CD4-positive, alpha-beta T cell treated with Interleukin-1 beta for 1 hour (primary cell): ENCODE results near the gene GRIN2A.

Experiments used
- DNase-seq, 2 donors: peaks; one replicate each; pipeline ENCODE4 v3.0.0-alpha.2; 2020 to 2022

The GRIN2A gene

DNA sequence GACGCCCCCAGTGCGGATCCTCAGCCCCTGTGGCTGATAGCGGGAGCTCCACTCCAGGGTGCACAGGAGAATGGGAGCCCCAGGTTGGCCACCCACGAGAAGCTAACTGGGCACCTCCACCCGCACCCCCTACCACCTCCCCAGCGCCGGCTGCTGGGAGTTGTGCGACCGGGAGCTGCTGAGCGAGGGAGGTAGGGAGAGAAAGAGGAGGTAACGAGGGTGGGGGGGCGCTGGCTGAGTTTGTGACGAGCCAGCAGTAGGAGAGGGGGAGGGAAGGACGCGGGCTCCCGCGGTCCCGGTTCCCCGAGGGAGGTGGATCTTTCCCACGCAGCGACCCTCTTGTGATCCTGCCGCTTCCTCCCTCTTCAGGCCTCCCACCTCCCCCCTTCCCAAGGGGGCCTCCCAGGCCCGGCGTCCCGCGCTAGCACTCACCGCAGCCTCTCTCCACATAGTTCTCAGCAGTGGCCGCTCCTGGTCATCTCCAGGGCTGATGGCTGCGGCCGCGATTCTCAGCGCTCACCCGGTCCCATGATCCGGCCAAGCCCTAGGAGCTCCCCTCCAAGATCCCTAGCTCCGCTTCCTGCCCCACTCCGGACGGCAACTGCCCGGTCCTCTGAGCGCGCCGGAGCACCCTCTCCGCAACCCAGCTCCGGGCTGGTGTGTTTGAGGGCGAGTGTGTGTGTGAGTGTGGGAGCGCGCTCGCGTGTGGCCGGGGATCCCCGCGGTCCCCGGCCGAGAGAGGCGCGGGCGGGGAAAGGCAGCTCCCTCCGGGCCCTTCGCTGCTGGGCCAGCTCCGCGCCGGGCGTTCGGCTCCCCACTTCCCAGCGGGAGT is at the start of gene GRIN2A:
TSS of gene GRIN2A (minus strand) at position 207 of the 832 bp plus-strand sequence. CDS start 2,017 bp downstream, outside the sequence.
- no peak for DNase-seq

DNA sequence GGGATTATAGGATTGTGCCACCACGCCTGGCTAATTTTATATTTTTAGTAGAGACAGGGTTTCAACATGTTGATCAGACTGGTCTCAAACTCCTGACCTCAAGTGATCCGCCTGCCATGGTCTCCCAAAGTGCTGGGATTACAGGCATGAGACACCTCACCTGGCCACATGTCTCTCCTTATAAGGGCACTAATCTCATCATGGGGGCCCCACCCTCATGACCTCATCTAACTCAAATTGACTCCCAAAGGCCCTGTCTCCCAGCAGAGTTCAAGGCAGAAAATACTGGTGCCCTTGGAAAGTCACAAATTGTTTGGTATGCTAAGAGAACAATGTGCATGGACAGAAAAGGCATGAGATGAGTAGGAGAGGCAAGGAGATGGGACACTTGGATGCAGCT is 49.3 kb upstream of the GRIN2A start:
- DNase-seq, result no peak

DNA sequence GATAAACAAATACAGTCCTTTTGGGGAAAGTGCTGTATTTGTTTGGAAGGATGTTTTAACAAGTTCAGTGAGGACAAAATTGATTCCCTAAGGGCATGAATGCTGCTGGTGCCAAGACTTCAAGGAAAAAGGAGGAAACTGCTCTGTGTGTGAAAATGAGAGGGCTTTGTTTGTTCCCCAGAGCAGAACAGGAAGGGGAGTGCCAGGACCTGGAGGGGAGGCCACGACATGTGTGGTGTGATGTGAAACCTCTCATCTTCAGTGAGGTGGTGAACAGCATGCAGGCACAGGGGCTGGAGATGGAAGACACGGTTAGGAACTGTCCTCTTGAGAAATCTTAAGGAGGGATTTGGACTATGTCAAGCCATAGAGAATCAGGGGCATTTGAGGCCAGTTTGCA is 46.6 kb upstream of the GRIN2A start:
- no peak for DNase-seq

DNA sequence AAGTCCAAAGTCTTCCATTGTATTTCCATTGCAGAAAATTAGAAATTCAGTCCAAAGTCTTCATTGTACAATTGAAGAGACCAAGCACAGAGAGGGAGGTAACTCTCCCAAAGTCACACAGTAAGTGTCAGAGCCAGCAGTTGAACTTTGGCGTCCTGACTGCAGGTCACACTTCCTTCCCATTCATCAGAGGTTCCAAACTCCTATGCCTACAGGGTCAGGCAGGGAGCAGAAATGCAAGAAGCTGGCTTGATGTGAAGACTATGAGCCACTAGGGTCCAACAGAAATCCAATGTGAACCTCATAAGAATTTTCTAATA is 44.7 kb upstream of the GRIN2A start:
- DNase-seq, result no peak

DNA sequence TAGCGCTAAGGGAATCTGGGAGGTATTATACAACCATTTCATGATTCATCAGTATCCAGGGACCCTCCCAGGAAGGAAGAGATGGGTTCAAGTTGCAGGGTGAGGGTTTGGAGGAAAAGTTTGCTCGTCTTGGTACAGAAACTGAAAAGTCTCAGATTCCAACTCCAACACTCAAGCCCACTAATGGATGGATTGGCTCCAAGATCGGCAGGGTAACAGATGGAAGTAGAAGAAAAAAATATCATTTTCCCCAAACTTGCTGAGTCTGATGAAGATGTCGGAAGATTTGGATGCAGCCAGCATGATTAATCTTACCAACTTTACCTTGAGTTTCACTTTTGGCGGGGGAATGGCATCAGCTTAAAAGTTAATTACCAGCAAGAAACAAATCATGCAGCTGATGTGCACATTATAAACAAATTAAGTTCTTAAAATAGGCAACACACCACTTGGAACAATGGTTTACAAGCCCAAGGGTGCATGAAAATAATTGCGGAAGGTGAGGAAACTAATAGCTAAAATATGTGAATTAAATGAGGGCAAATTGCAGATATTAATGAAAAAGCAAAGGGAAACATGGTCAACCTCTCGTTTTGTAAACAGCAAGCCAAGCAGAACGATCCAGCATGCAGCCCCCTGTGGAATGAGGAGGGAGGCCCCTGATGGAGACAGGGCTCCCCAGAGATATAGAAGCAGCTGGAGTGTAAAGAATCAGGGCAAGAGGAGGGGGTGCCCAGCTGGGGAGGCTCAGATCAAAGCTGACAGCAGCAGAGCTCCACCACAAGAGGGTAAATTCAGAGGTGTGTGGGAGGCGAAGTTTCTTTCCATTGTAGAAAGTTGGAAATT is 44.1 kb upstream of the GRIN2A start:
- no peak for DNase-seq

DNA sequence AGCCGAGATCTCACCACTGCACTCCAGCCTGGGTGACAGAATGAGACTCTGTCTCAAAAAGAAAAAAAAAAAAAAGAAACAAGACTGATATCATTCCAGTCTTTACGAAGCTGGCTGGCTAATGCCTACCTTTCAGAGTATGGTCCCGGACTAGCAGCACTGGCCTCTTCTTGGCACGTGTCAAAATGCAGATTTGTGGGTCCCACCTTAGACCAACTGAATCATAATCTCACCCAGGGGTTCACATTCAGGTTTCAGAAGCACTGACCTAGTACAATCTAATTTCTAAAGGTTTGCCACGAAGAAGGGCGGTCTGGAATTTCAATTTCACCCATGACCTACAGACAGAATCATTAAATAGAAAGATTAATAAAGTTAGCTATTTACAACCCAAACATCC is 43.4 kb upstream of the GRIN2A start:
- DNase-seq, result no peak

- DNase-seq, result no peak
These were observed 42.6 kb upstream of the GRIN2A start for GRCh38 chr16:10224850-10225249.

DNA sequence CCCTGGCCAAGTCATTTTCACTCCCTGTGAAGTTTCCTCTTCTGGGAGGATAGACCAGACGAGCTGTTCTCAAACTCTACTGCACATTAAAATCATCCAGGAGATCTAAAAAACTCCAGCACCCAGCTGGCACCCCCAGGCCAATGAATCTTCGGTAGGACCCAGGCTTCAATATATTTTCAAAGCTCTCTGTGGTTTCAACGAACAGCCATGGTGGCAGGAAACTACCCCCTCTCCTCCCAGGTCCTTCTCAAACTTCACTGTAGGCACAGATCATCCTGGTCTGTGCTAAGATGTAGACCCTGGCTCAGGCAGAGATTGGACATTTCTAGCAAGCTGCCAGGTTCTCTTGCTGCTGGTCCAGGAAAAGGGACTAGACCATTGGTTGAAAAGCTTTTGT is 38.7 kb upstream of the GRIN2A start:
- no peak for DNase-seq

GRCh38 chr16:10219742-10220141 is 37.5 kb upstream of the GRIN2A start:
- DNase-seq, result no peak

- no peak for DNase-seq
These were observed 36.4 kb upstream of the GRIN2A start for GRCh38 chr16:10218490-10219206.

DNA sequence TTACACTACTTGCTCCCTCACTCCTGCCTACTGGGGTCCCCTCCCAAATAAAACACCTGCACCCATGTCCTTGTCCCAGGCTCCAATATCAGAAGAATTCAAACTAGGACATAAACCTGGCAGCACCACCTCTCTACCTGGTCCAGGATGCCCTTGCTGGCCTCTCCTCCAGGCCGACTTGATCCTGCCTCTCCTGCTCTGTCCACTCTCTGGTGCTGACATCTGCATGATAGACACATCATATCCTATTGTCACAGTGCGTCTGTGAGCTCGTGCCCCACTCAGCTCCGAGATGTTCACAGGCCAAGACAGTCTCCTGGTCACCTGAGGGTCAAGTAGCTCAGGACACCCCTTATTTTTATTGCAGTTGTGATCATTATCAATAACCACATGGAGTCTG is 31.5 kb upstream of the GRIN2A start:
- DNase-seq, result no peak

GRCh38 chr16:10210944-10211343 is 28.7 kb upstream of the GRIN2A start:
- DNase-seq, result no peak

- DNase-seq, result no peak
These were observed 24.6 kb upstream of the GRIN2A start for GRCh38 chr16:10206865-10207264.

- no peak for DNase-seq
These were observed 24.0 kb upstream of the GRIN2A start for GRCh38 chr16:10206215-10206614.

- no peak for DNase-seq
These were observed 23.5 kb upstream of the GRIN2A start for GRCh38 chr16:10205688-10206087.

GRCh38 chr16:10202649-10203048 is 20.4 kb upstream of the GRIN2A start:
- DNase-seq, result no peak

GRCh38 chr16:10200637-10201586 is 18.7 kb upstream of the GRIN2A start:
- DNase-seq, result no peak

GRCh38 chr16:10196999-10197398 is 14.8 kb upstream of the GRIN2A start:
- DNase-seq, result no peak

DNA sequence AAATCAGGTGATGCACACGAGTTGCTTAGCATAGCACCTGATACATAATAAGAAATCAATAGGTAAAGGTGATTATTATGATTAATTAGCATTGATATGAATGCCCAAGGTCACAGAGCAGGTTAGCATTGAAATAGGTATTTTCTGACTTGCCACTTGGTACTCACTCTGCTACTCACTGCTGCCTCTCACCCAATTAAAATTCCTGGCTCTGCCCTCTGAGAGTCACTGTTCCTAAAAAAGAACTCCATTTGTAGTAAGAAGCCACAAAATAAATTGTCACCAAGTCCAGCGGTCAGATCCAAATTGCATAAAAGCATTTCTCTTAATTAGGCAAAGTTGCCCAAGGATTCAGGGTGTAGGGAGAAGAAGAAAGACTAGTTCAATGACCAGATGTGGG is 8.9 kb upstream of the GRIN2A start:
- no peak for DNase-seq

DNA sequence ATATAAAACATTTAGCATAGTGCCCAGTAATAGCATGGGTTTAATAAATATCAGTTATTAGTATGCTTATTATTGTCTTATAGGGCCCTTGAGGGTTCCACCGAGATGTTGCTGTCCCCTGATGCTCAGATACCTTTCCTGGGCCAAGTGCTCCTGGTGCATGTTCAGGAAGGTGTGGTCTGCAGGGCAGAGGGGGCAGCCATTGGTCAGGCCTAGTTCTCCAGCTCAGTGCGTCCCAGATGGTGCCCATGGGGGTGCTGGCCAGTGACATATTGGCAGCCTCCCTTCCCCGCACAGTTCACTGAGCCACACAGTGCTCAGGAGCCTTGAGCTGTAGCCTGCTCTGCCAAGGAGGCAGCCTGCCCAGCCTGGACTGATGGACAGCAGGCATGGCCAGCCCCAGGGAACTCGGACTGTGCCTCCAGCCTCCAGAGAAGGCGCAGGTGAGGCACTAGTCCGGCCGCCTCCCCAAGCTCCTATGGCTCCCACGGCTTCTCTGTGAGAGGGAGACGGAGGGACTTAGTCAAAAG is 7.7 kb upstream of the GRIN2A start:
- no peak for DNase-seq

DNA sequence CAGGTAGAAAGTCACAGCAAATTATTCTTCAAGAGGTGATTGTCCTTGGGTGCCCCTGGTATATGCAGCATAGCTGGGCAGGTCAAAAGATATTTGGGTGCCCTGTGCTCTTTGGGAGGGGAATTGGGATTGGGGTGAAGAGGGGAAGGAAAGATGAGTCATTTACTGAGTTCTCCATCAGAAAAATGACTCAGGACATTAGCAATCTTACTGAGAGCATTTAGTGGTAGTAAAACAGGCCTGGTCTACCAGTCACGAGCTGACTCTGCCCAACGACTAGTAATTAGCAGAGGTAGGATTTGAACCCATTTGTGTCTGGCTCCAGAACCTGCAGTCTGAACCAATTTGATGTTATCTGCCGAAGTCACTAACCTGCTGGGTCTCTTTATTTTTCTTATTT is 6.0 kb upstream of the GRIN2A start:
- DNase-seq, result no peak
